ENCODE measurements around the gene MREG. TPM values are rescaled to one million over a fixed set of nuclear protein-coding genes. Genes with fewer than 3 reads are reported as not detected.

Gene MREG
- polyA plus RNA-seq, 2 of the 4 experiments (the other 2 are of a cell fraction) = 6.4 to 8.0 TPM

DNA sequence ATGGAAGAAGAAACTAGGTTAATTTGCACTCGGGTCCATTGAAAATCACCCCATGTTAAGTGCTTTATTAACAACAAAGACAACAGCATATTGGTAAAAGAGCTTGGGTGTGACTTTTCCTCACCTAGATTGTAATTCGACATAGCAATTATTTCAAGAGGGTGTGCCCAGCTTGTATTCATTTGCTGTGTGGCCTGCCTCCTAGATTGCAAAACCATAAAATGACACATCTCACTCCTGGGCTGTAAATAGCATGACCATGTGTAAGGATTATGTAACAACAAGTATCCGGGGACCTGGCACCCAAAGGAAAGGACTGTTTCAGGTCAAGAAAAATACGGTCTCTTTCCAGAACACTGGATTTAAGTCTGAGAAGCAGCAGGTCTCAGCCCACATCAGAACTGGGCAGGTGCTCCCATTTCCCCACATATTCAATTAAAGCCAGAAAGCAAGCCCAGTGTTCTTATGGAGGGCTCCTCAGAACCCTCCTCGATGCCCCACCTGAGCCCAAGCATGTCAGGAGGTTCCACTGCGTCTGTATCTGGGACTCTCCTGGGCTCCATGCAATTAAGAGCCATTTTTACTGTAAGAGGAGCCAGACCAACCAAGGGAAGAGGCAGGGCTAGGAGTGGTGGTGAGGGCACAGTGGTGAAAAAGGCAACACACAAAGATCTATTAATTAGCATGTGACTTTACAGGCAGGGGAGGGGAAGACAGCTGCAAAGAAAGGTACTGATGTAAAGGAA is 39.2 kb downstream of the MREG start:
- WGBS (ENCODE audit: missing lambda C conversion rate) = 35% methylated on average over 6 of the region's 6 CpGs
- ChIA-PET CTCF (interaction anchor here (1.0 to 1.2 kb wide), 2 partner anchors 43 to 60 kb away, joined by 4 to 5 read pairs; no protein-coding TSS in a partner anchor), POLR2A (no interaction called here)
- Histone ChIP-seq H3K4me2 (peak overlapping the region; percentile 59), H3K27ac (peak overlapping the region in 1 of 2 experiments; percentile 9; a peak in 2 of 6 replicates), H3K4me1 (peaks cover 12% of the 10 kb centered on the region), H3K9me3 (no peaks in the 10 kb centered on the region), H3K4me3 (no peak overlapping the region)
- DNase-seq (ENCODE audit: low read depth in 1 of 2, low spot score in 1 of 2) (peak; percentile 14 to 27), FAIRE-seq (no peak), ATAC-seq (peak; percentile 60 to 89)
- TF ChIP-seq, protein P1, sequence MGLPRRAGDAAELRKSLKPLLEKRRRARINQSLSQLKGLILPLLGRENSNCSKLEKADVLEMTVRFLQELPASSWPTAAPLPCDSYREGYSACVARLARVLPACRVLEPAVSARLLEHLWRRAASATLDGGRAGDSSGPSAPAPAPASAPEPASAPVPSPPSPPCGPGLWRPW (IDR thresholded peaks at IDR 0.05) = peak; percentile 46; the same call in 1 of the 2 replicates
- no peak for TF ChIP-seq FOSL2 (IDR thresholded peaks at IDR 0.05)
- 0 out of 2 replicates have a peak, but pooled peaks have one; percentile 8 for TF ChIP-seq FOSL2 (CRISPR knock-in tag; IDR thresholded peaks at IDR 0.05)
- TF ChIP-seq HDAC2 (IDR thresholded peaks at IDR 0.05) = no peak
- TF ChIP-seq CEBPB (IDR thresholded peaks at IDR 0.05) = peak; percentile 62 to 70; a peak in 2 of 4 replicates

DNA sequence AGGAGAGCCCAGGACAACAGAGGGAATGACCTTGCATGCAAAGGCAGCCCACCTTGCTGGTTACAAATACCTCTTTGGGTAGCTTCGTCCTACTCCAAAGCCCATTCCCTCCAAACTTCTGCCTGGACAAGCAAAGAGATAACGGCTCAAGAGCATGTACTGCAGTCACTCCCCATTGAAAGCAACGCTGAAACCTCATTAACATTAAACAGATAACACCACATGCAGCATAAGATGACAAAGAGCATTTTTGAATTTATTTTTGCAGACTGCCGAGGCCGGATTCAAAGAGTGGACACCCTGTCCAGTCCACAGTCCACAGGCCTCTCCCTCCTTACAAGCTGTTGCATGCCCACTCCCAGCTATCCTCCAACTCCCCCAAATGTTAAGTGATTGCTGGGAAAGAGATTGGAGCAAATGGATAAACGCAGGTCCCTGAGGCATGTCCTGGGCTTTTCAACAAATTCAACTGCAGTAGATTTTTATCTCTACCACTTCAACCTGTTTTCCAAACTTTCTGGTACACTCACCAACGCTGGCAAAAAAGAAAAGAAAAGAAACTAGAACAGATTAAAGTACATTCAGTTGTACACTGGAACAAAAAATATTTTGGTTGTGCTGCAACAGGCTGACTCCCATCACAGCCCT is 40.1 kb downstream of the MREG start:
- no peak for DNase-seq (ENCODE audit: low read depth in 1 of 2, low spot score in 1 of 2)
- Histone ChIP-seq H3K4me2 (no peak overlapping the region; the same call in 2 of the 3 replicates), H3K9me3 (no peaks in the 10 kb centered on the region), H3K4me1 (peaks cover 13% of the 10 kb centered on the region), H3K4me3 (no peak overlapping the region), H3K27ac (no peak overlapping the region; a peak in 1 of 6 replicates)
- FAIRE-seq = no peak
- TF ChIP-seq, protein P2, sequence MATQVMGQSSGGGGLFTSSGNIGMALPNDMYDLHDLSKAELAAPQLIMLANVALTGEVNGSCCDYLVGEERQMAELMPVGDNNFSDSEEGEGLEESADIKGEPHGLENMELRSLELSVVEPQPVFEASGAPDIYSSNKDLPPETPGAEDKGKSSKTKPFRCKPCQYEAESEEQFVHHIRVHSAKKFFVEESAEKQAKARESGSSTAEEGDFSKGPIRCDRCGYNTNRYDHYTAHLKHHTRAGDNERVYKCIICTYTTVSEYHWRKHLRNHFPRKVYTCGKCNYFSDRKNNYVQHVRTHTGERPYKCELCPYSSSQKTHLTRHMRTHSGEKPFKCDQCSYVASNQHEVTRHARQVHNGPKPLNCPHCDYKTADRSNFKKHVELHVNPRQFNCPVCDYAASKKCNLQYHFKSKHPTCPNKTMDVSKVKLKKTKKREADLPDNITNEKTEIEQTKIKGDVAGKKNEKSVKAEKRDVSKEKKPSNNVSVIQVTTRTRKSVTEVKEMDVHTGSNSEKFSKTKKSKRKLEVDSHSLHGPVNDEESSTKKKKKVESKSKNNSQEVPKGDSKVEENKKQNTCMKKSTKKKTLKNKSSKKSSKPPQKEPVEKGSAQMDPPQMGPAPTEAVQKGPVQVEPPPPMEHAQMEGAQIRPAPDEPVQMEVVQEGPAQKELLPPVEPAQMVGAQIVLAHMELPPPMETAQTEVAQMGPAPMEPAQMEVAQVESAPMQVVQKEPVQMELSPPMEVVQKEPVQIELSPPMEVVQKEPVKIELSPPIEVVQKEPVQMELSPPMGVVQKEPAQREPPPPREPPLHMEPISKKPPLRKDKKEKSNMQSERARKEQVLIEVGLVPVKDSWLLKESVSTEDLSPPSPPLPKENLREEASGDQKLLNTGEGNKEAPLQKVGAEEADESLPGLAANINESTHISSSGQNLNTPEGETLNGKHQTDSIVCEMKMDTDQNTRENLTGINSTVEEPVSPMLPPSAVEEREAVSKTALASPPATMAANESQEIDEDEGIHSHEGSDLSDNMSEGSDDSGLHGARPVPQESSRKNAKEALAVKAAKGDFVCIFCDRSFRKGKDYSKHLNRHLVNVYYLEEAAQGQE (IDR thresholded peaks at IDR 0.05) = no peak
- no peak for TF ChIP-seq CHD4 (IDR thresholded peaks at IDR 0.05; ENCODE audit: borderline replicate concordance)
- no peak for TF ChIP-seq KDM5A (IDR thresholded peaks at IDR 0.05)
- TF ChIP-seq BHLHE40 (IDR thresholded peaks at IDR 0.05; ENCODE audit: low read depth, low read length) = no peak
- TF ChIP-seq, protein P3, sequence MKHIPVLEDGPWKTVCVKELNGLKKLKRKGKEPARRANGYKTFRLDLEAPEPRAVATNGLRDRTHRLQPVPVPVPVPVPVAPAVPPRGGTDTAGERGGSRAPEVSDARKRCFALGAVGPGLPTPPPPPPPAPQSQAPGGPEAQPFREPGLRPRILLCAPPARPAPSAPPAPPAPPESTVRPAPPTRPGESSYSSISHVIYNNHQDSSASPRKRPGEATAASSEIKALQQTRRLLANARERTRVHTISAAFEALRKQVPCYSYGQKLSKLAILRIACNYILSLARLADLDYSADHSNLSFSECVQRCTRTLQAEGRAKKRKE (CRISPR knock-in tag; IDR thresholded peaks at IDR 0.05; ENCODE audit: low read depth) = no peak
- TF ChIP-seq JUNB (IDR thresholded peaks at IDR 0.05) = no peak
- TF ChIP-seq CBX8 (IDR thresholded peaks at IDR 0.05) = no peak
- TF ChIP-seq PHF8 (IDR thresholded peaks at IDR 0.05; ENCODE audit: borderline replicate concordance, low read depth) = no peak
- TF ChIP-seq TFCP2L1 (CRISPR knock-in tag; IDR thresholded peaks at IDR 0.05) = no peak
- TF ChIP-seq TP53 (CRISPR knock-in tag; IDR thresholded peaks at IDR 0.05) = no peak
- no peak for TF ChIP-seq NFE2L2 (conservative IDR thresholded peaks at IDR 0.05; ENCODE audit: low read length)
- TF ChIP-seq, protein P4, sequence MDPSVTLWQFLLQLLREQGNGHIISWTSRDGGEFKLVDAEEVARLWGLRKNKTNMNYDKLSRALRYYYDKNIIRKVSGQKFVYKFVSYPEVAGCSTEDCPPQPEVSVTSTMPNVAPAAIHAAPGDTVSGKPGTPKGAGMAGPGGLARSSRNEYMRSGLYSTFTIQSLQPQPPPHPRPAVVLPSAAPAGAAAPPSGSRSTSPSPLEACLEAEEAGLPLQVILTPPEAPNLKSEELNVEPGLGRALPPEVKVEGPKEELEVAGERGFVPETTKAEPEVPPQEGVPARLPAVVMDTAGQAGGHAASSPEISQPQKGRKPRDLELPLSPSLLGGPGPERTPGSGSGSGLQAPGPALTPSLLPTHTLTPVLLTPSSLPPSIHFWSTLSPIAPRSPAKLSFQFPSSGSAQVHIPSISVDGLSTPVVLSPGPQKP (IDR thresholded peaks at IDR 0.05; ENCODE audit: low read depth, low read length) = no peak
- TF ChIP-seq FOXS1 (CRISPR knock-in tag; IDR thresholded peaks at IDR 0.05) = no peak
- no peak for TF ChIP-seq HOXB5 (CRISPR knock-in tag; IDR thresholded peaks at IDR 0.05)
- TF ChIP-seq CHD2 (IDR thresholded peaks at IDR 0.05; ENCODE audit: low read length, partially characterized antibody) = no peak
- no peak for TF ChIP-seq ZFP36 (IDR thresholded peaks at IDR 0.05; ENCODE audit: borderline replicate concordance, partially characterized antibody)
- POLR2A ChIA-PET = no interaction called here
- ATAC-seq = no peak
- CTCF ChIA-PET = interaction anchor here (1.0 to 1.2 kb wide), 2 partner anchors 42 to 61 kb away, joined by 4 to 5 read pairs; no protein-coding TSS in a partner anchor
- 63% methylated on average over 7 of the region's 7 CpGs for WGBS (ENCODE audit: missing lambda C conversion rate)

Measured in A549 (cell line).